CD4-positive, alpha-beta T cell treated with Interferon gamma for 1 hour (primary cell): ENCODE data around the gene GBX1.
A peak's percentile ranks its signal among the peaks of the same experiment; 100 is the strongest.

Experiments used
- DNase-seq: peaks from one replicate; pipeline ENCODE4 v3.0.0-alpha.2; 2020

The GBX1 gene

GRCh38 chr7:151110941-151111645 lies 56.4 kb downstream of the GBX1 start:
- peak; percentile 65 for DNase-seq

GRCh38 chr7:151110236-151110940 lies 57.1 kb downstream of the GBX1 start:
- no peak for DNase-seq

- no peak for DNase-seq
Observed at GRCh38 chr7:151109094-151110048, 58.1 kb downstream of the GBX1 start.

- DNase-seq, result no peak
Observed at GRCh38 chr7:151107882-151108281, 59.6 kb downstream of the GBX1 start.

- no peak for DNase-seq
Observed at GRCh38 chr7:151104411-151105235, 62.9 kb downstream of the GBX1 start.

GRCh38 chr7:151103973-151104372 lies 63.5 kb downstream of the GBX1 start:
- no peak for DNase-seq

- DNase-seq, result no peak
Observed at GRCh38 chr7:151102991-151103390, 64.5 kb downstream of the GBX1 start.

GRCh38 chr7:151101621-151102396 lies 65.7 kb downstream of the GBX1 start:
- no peak for DNase-seq

- DNase-seq, result no peak
Observed at GRCh38 chr7:151100921-151101320, 66.6 kb downstream of the GBX1 start.

- no peak for DNase-seq
Observed at GRCh38 chr7:151099486-151100211, 67.8 kb downstream of the GBX1 start.
